Mesendoderm (in vitro differentiated cells): ENCODE measurements around the gene GRPEL2.

ENCODE experiments used
- DNase-seq: peaks from one replicate; pipeline ENCODE4 v3.0.0; 2013
- H2AK5ac ChIP-seq: 2 replicates; pipeline ENCODE4 v1.6.1; 2013; ENCODE audit warnings: low read length, inconsistent platforms
- H2BK120ac ChIP-seq: 2 replicates; pipeline ENCODE4 v1.6.1; 2013; ENCODE audit warnings: low read depth, mild to moderate bottlenecking, low read length, moderate library complexity, mixed read lengths
- H2BK15ac ChIP-seq: replicated peaks from 2 replicates; pipeline ENCODE4 v1.6.1; 2013; ENCODE audit warnings: low read depth, mild to moderate bottlenecking, moderate library complexity
- H2BK5ac ChIP-seq: 2 replicates; pipeline ENCODE4 v1.6.1; 2013; ENCODE audit warnings: low read length, inconsistent platforms
- H3K18ac ChIP-seq: 2 replicates; pipeline ENCODE4 v1.6.1; 2013; ENCODE audit warnings: mild to moderate bottlenecking, low read length, mixed read lengths
- H3K23ac ChIP-seq: one replicate; pipeline ENCODE4 v1.6.1; 2013; ENCODE audit warnings: low read length
- H3K27ac ChIP-seq: 2 replicates; pipeline ENCODE4 v1.5.1; 2013; ENCODE audit warnings: low read depth, mild to moderate bottlenecking, inconsistent platforms, low read length, moderate library complexity
- H3K27me3 ChIP-seq: 2 replicates; pipeline ENCODE4 v1.6.1; 2013; ENCODE audit warnings: low read length, control low read depth, mild to moderate bottlenecking, inconsistent platforms; ENCODE audit not compliant: insufficient read depth, poor library complexity
- H3K36me3 ChIP-seq: 2 replicates; pipeline ENCODE4 v1.6.1; 2013; ENCODE audit warnings: low read length, inconsistent platforms; ENCODE audit not compliant: control insufficient read depth, insufficient read depth
- H3K4ac ChIP-seq: one replicate; pipeline ENCODE4 v1.6.1; 2013; ENCODE audit warnings: low read depth, mild to moderate bottlenecking, low read length, moderate library complexity
- H3K4me1 ChIP-seq: 2 replicates; pipeline ENCODE4 v1.6.1; 2013; ENCODE audit warnings: low read depth, low read length, inconsistent platforms; ENCODE audit not compliant: control insufficient read depth
- H3K4me2 ChIP-seq: 2 replicates; pipeline ENCODE4 v1.6.1; 2013; ENCODE audit warnings: low read length
- H3K4me3 ChIP-seq: 2 replicates; pipeline ENCODE4 v1.5.1; 2013; ENCODE audit warnings: mild to moderate bottlenecking, low read length
- H3K56ac ChIP-seq: one replicate; pipeline ENCODE4 v1.6.1; 2013; ENCODE audit warnings: low read length
- H3K79me1 ChIP-seq: 2 replicates; pipeline ENCODE4 v1.6.1; 2013; ENCODE audit warnings: low read length, inconsistent platforms
- H3K79me2 ChIP-seq: 2 replicates; pipeline ENCODE4 v1.6.1; 2013; ENCODE audit warnings: mild to moderate bottlenecking, low read length; ENCODE audit not compliant: control insufficient read depth, insufficient read depth
- H3K9ac ChIP-seq: 2 replicates; pipeline ENCODE4 v1.6.1; 2013; ENCODE audit warnings: low read length, inconsistent platforms
- H4K5ac ChIP-seq: one replicate; pipeline ENCODE4 v1.6.1; 2013; ENCODE audit warnings: low read length
- H4K8ac ChIP-seq: one replicate; pipeline ENCODE4 v1.6.1; 2013; ENCODE audit warnings: low read depth, mild to moderate bottlenecking, control low read depth, low read length, moderate library complexity
- WGBS: extraction: QIAGEN DNeasy Blood & Tissue Kit; methylation state at CpG from one replicate; pipeline ENCODE4 v1.1.7; 2013; ENCODE audit warnings: low lambda C conversion rate, missing lambda C conversion rate; ENCODE audit not compliant: insufficient coverage; ENCODE audit errors: extremely low coverage; 5-methylcytosine and 5-hydroxymethylcytosine counted together

The GRPEL2 gene

DNA sequence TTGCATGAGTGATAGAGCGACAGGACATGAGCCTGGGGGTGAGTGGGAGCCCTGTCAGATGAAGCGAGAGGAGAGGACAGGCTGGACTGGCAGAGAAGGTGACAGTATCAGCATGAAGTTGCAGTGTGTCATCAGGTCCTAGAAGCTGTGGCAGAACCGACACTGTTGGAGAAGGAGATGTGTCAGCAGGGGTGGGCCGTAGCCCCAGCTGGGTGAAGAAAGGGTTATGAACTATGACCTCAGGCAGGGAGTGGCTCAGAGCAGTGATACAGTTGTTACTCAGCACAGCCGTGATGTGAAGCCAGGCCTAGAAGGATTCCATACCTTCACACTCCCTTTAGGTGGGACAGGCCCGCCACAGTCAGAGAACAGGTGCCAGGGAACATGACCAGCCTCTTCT, 20.1 kb downstream of the GRPEL2 start:
- Histone ChIP-seq H3K4me1 (no peaks in the 10 kb centered on the region), H3K9ac (no peak overlapping the region), H3K36me3 (no peaks in the 10 kb centered on the region), H3K79me2 (no peaks in the 10 kb centered on the region), H4K5ac (no peak overlapping the region), H2BK120ac (no peak overlapping the region), H2BK15ac (no peak overlapping the region), H2BK5ac (no peak overlapping the region), H3K18ac (no peak overlapping the region), H3K4me3 (no peak overlapping the region), H3K79me1 (no peaks in the 10 kb centered on the region), H2AK5ac (no peak overlapping the region), H3K4me2 (no peak overlapping the region), H4K8ac (no peak overlapping the region), H3K27ac (no peak overlapping the region), H3K4ac (no peak overlapping the region), H3K56ac (no peak overlapping the region), H3K27me3 (no peaks in the 10 kb centered on the region), H3K23ac (no peak overlapping the region)
- DNase-seq: no peak
- WGBS: no CpG with 5 or more reads among the region's 6 CpGs

- Histone ChIP-seq H3K4me2 (no peak overlapping the region), H2BK5ac (no peak overlapping the region), H3K9ac (no peak overlapping the region), H3K56ac (no peak overlapping the region), H3K27ac (no peak overlapping the region), H2AK5ac (no peak overlapping the region), H4K5ac (no peak overlapping the region), H3K23ac (no peak overlapping the region), H3K79me2 (no peaks in the 10 kb centered on the region), H3K4me3 (no peak overlapping the region), H3K4me1 (no peaks in the 10 kb centered on the region), H3K4ac (no peak overlapping the region), H4K8ac (no peak overlapping the region), H3K36me3 (no peaks in the 10 kb centered on the region), H2BK120ac (no peak overlapping the region), H3K27me3 (no peaks in the 10 kb centered on the region), H3K79me1 (no peaks in the 10 kb centered on the region), H3K18ac (no peak overlapping the region), H2BK15ac (no peak overlapping the region)
- no CpG with 5 or more reads among the region's 1 CpG for WGBS
- no peak for DNase-seq
Observed at GRCh38 chr5:149366169-149366729, 20.9 kb downstream of the GRPEL2 start.

DNA sequence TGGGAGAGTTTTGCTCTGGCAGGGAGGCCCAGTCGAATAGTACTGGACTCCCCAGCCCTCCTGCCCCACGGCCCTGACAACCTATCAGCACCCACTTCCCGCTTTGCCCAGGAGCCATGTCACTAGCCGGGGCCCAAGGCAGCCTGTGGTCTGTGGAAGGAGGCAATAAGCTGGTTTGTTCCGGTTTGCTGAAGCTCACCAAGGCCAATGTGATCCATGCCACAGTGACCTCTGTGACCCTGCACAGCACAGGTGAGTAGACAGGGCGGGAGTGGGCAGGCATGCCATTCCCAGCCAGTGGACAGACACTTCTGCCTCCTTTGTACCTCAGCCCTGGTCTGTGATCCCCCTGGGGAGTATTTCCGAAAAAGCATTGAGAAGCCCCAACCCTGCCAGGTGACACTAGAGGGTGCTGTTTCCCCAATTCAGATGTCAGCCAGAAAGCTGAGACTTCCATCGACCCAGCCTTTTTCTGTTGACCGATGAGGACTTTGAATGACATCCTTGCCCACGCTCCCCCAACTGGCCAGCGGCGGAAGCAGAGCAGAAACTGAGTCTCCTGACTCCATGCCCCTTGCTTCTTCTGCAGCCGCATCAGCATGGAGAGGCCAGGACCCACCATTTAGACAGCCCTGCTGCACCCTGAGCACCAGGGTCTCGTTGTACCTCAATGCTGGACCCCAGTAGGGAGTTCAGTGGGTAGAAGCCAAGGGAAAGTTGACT, 22.1 kb downstream of the GRPEL2 start:
- no peak overlapping the region for H2BK5ac ChIP-seq
- no peak overlapping the region for H3K18ac ChIP-seq
- no peak overlapping the region for H4K5ac ChIP-seq
- no peaks in the 10 kb centered on the region for H3K36me3 ChIP-seq
- no peak overlapping the region for H3K27ac ChIP-seq
- H2BK120ac ChIP-seq: no peak overlapping the region
- no peak overlapping the region for H3K23ac ChIP-seq
- H3K9ac ChIP-seq: peak overlapping the region; percentile 19
- WGBS: no CpG with 5 or more reads among the region's 14 CpGs
- H3K4me2 ChIP-seq: no peak overlapping the region
- H2AK5ac ChIP-seq: no peak overlapping the region
- no peak overlapping the region for H3K4ac ChIP-seq
- no peak overlapping the region for H2BK15ac ChIP-seq
- no peaks in the 10 kb centered on the region for H3K79me1 ChIP-seq
- H4K8ac ChIP-seq: no peak overlapping the region
- H3K56ac ChIP-seq: peak overlapping the region; percentile 52
- DNase-seq: peak; percentile 94
- H3K4me1 ChIP-seq: no peaks in the 10 kb centered on the region
- no peaks in the 10 kb centered on the region for H3K79me2 ChIP-seq
- H3K4me3 ChIP-seq: no peak overlapping the region
- no peaks in the 10 kb centered on the region for H3K27me3 ChIP-seq

DNA sequence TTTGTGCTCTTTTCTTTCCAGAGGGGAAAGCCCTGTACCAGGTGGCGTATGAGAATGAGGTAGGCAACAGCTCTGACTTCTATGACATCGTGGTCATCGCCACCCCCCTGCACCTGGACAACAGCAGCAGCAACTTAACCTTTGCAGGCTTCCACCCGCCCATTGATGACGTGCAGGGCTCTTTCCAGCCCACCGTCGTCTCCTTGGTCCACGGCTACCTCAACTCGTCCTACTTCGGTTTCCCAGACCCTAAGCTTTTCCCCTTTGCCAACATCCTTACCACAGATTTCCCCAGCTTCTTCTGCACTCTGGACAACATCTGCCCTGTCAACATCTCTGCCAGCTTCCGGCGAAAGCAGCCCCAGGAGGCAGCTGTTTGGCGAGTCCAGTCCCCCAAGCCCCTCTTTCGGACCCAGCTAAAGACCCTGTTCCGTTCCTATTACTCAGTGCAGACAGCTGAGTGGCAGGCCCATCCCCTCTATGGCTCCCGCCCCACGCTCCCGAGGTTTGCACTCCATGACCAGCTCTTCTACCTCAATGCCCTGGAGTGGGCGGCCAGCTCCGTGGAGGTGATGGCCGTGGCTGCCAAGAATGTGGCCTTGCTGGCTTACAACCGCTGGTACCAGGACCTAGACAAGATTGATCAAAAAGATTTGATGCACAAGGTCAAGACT, 22.8 kb downstream of the GRPEL2 start:
- H3K79me1 ChIP-seq: no peaks in the 10 kb centered on the region
- H2AK5ac ChIP-seq: no peak overlapping the region
- H3K23ac ChIP-seq: no peak overlapping the region
- no peak overlapping the region for H3K9ac ChIP-seq
- no peaks in the 10 kb centered on the region for H3K79me2 ChIP-seq
- H2BK5ac ChIP-seq: no peak overlapping the region
- no CpG with 5 or more reads among the region's 22 CpGs for WGBS
- no peak overlapping the region for H3K27ac ChIP-seq
- no peak overlapping the region for H3K4me3 ChIP-seq
- no peak overlapping the region for H3K4me2 ChIP-seq
- H3K18ac ChIP-seq: no peak overlapping the region
- no peak overlapping the region for H3K4ac ChIP-seq
- H3K4me1 ChIP-seq: no peaks in the 10 kb centered on the region
- DNase-seq: no peak
- no peak overlapping the region for H4K5ac ChIP-seq
- no peaks in the 10 kb centered on the region for H3K27me3 ChIP-seq
- no peak overlapping the region for H2BK120ac ChIP-seq
- H4K8ac ChIP-seq: no peak overlapping the region
- H3K36me3 ChIP-seq: no peaks in the 10 kb centered on the region
- H3K56ac ChIP-seq: peak overlapping the region; percentile 52
- no peak overlapping the region for H2BK15ac ChIP-seq

DNA sequence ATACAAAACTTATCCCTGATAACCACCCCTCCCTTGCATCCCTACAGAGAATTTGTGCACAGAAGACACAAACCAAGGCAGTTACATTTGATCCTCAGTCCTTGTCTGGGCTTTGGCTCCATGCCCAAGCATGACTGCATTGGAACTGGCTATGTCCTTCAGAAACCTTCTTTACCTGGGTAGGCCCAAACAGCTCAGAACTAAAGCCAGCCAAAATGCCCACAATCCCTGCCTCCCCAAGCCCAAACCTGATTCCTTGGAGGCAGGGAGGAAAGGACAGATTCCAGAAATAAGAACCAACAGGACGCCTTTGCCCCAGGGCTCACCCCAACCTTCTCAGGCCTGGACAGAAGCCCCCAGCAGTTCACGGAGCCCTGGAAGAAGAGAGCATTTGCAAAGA, 25.6 kb downstream of the GRPEL2 start:
- WGBS: no CpG with 5 or more reads among the region's 2 CpGs
- no peak for DNase-seq

More for the DNA sequence above, 25.6 kb downstream of the GRPEL2 start:
- no peaks in the 10 kb centered on the region for H3K4me1 ChIP-seq
- H3K4me2 ChIP-seq: no peak overlapping the region
- H3K79me2 ChIP-seq: no peaks in the 10 kb centered on the region
- no peak overlapping the region for H3K4ac ChIP-seq
- H2BK5ac ChIP-seq: no peak overlapping the region
- H2BK15ac ChIP-seq: no peak overlapping the region
- no peak overlapping the region for H3K23ac ChIP-seq
- H3K56ac ChIP-seq: peak overlapping the region; percentile 43
- H4K8ac ChIP-seq: no peak overlapping the region
- no peak overlapping the region for H3K4me3 ChIP-seq
- no peak overlapping the region for H3K9ac ChIP-seq
- no peak overlapping the region for H2BK120ac ChIP-seq
- no peak overlapping the region for H2AK5ac ChIP-seq
- no peak overlapping the region for H3K27ac ChIP-seq
- H3K36me3 ChIP-seq: no peaks in the 10 kb centered on the region
- H3K79me1 ChIP-seq: no peaks in the 10 kb centered on the region
- no peak overlapping the region for H4K5ac ChIP-seq
- no peak overlapping the region for H3K18ac ChIP-seq
- H3K27me3 ChIP-seq: no peaks in the 10 kb centered on the region
